PC-3 (cell line): ENCODE measurements around the gene GPD1L.

Source experiments
- EZH2phosphoT487 ChIP-seq: fragments of 300-600 bp; sonication (generic); IDR thresholded peaks from 2 replicates; pipeline ENCODE4 v1.6.1; 2018; ENCODE audit warnings: mild to moderate bottlenecking, antibody characterized with exemption, low read length, borderline replicate concordance
- TF ChIP-seq, protein P1 (sequence below): fragments of 300-600 bp; sonication (generic); conservative IDR thresholded peaks from 2 replicates; pipeline ENCODE4 v1.5.1; 2017; ENCODE audit warnings: antibody characterized with exemption, low read depth, mild to moderate bottlenecking, low read length

GRCh38 chr3:32102289-32102688 lies 4.1 kb upstream of the GPD1L start:
- TF ChIP-seq, protein P1, sequence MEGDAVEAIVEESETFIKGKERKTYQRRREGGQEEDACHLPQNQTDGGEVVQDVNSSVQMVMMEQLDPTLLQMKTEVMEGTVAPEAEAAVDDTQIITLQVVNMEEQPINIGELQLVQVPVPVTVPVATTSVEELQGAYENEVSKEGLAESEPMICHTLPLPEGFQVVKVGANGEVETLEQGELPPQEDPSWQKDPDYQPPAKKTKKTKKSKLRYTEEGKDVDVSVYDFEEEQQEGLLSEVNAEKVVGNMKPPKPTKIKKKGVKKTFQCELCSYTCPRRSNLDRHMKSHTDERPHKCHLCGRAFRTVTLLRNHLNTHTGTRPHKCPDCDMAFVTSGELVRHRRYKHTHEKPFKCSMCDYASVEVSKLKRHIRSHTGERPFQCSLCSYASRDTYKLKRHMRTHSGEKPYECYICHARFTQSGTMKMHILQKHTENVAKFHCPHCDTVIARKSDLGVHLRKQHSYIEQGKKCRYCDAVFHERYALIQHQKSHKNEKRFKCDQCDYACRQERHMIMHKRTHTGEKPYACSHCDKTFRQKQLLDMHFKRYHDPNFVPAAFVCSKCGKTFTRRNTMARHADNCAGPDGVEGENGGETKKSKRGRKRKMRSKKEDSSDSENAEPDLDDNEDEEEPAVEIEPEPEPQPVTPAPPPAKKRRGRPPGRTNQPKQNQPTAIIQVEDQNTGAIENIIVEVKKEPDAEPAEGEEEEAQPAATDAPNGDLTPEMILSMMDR, result no peak
- TF ChIP-seq EZH2phosphoT487, result no peak
